Heart left ventricle (tissue), 16 donors: ENCODE results near the gene MSI2. TPM values are rescaled to one million over a fixed set of nuclear protein-coding genes. Genes with fewer than 3 reads are reported as not detected.
A peak's percentile ranks its signal among the peaks of the same experiment; 100 is the strongest.

Experiments
- ATAC-seq, 4 donors: fragments of 200-7000 bp; cut with Tn5 transposase; one replicate each; pipeline ENCODE4 v1.9.1; 2020 to 2022; ENCODE audit warnings: moderate library complexity in 4 of 4, mild to moderate bottlenecking in 3 of 4, moderate number of reproducible peaks in 1 of 4
- DNase-seq, 5 donors: peaks; one replicate each; pipeline ENCODE4 v3.0.0-alpha.2; 2020
- H3K27ac ChIP-seq, 12 donors: fragments of 200-600 bp; sonication (generic) in 4 of 12; one replicate each; pipeline versions ENCODE4 v1.5.0 to v1.8.0; 2016 to 2022; ENCODE audit warnings: mild to moderate bottlenecking in 2 of 12
- H3K27me3 ChIP-seq, 9 donors: fragments of 200-600 bp; sonication (generic) in 2 of 9; one replicate each; pipeline versions ENCODE4 v1.5.1 to v1.8.0; 2016 to 2022; ENCODE audit warnings: mild to moderate bottlenecking in 3 of 9
- H3K36me3 ChIP-seq, 9 donors: fragments of 200-600 bp; sonication (generic) in 2 of 9; one replicate each; pipeline versions ENCODE4 v1.5.0 to v1.8.0; 2018 to 2022; ENCODE audit warnings: mild to moderate bottlenecking in 2 of 9
- H3K4me1 ChIP-seq, 12 donors: fragments of 200-600 bp; sonication (generic) in 4 of 12; one replicate each; pipeline versions ENCODE4 v1.5.0 to v1.8.0; 2016 to 2022; ENCODE audit warnings: mild to moderate bottlenecking in 3 of 12
- H3K4me3 ChIP-seq, 12 donors: fragments of 200-600 bp; sonication (generic) in 4 of 12; one replicate each; pipeline versions ENCODE4 v1.5.0 to v1.8.0; 2017 to 2022; ENCODE audit warnings: mild to moderate bottlenecking in 9 of 12, moderate library complexity in 4 of 12
- H3K9me3 ChIP-seq, 12 donors: fragments of 200-600 bp; sonication (generic) in 4 of 12; one replicate each; pipeline versions ENCODE4 v1.5.0 to v1.8.0; 2016 to 2022; ENCODE audit warnings: mild to moderate bottlenecking in 1 of 12
- POLR2A ChIP-seq, 2 donors: fragments of 450-650 bp; IDR thresholded peaks; one replicate each; pipeline ENCODE4 v1.6.1; 2017; ENCODE audit warnings: antibody characterized with exemption in 2 of 2, mild to moderate bottlenecking in 2 of 2, moderate library complexity in 2 of 2
- WGBS, 4 donors: extraction: QIAGEN DNeasy Blood & Tissue Kit in 2 of 4; methylation state at CpG; one replicate each; pipeline versions ENCODE4 v1.1.5 to v1.1.7; 2013 to 2018; 5-methylcytosine and 5-hydroxymethylcytosine counted together
- intact Hi-C, 10 donors: fragments of 100-400 bp; cut with DNase I; formaldehyde crosslinking; loops; one replicate each; pipeline versions ENCODE4 v1.11.1 to v1.14.2; 2022
- polyA plus RNA-seq, 2 donors: library from polyadenylated mRNA; stranded (reverse); fragments of 200-250 nt; gene quantifications; one replicate each; pipeline ENCODE4 v1.2.3, GENCODE V29; 2013
- total RNA-seq, 9 donors: library from RNA; depleted of rRNA in 2 of 9; stranded (reverse); fragments of >200 nt in 2 of 9; fragmentation: NEBNext Ultra II Directional in 3 of 9; extraction: Animal tissue kit (Norgen Biotek cat#: 25700) in 3 of 9; gene quantifications; one replicate each; pipeline versions ENCODE4 v1.1.0 to v1.2.4, GENCODE V29; 2016 to 2023
- TF ChIP-seq, protein P1 (sequence below), 12 donors: fragments of 200-600 bp; sonication (generic) in 4 of 12; IDR thresholded peaks; one replicate each; pipeline versions ENCODE4 v1.5.0 to v1.8.0; 2018 to 2022; ENCODE audit warnings: antibody characterized with exemption in 12 of 12, mild to moderate bottlenecking in 5 of 12
- donor health status: ischemic (EF 13 %, LVEDD 7.1; RV severe dilation, severe dysfunction).
- donor health status: healthy with polysubstance abuse.
- donor health status: DM: no; HTN: yes; CAD: no.
- donor health status: DM: no; HTN: no; CAD: no.
- donor health status: ischemic (EF 25% LVEDD 6.9; RV normal size, moderate dysfunction).
- donor health status: ischemic (EF 25% LVEDD 5.7; RV mildly dilated, moderate dysfunction).
- donor health status: healthy.
- donor health status: DM: yes; HTN: yes; CAD: no.
- donor health status: ischemic (EF 35%, LVEDD 5.7; RV mildly dilated, moderate dysfunction).
- donor health status: nonischemic (EF 11% LVEDD 7.7; RV severe dilation, severe dysfunction).
- donor health status: DM: yes; HTN: yes; CAD: no.
- donor health status: PGD.
- donor health status: ischemic (EF 29% LVEDD 5.4; RV normal size, mild dysfunction).
- donor health status: nonischemic (EF 23%, LVEDD 6.1; RV moderate dilation, normal function).

The MSI2 gene
- total and polyA plus RNA-seq, 11 donors, result 35.9 to 120 (median 104) TPM

DNA sequence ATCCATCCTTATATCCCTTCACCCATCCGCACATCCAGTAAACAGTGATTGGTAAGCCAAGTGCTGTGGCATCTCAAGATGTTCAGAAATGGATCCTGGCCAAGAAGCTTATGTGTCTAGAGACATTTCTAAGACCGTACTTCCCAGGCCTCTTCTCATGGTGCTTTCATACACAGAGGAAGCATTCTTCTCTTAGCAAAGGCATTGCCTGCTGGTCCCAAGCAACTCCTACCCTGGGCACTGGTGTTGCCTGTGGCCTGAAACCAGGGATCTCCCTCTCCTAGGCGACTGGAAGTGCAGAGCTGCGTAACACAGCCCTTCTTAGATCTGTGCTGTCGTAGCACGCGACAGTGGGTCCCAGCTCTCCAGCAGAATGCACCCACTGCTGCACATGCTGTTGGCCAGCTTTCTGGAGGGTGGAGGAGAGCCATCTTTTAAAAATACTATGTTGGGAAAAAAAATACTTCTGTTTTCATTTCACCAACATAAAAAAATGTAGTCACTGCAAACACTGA, 305.9 kb downstream of the MSI2 start:
- intact Hi-C loops, result no loop called here
- Histone ChIP-seq H3K4me3 (no peak overlapping the region), H3K4me1 (peaks cover 0 to 16% (median under 1%) of the 10 kb centered on the region in 12 donors), H3K27ac (no peak overlapping the region), H3K27me3 (no peaks in the 10 kb centered on the region), H3K36me3 (no peaks in the 10 kb centered on the region), H3K9me3 (no peaks in the 10 kb centered on the region)
- TF ChIP-seq POLR2A (IDR thresholded peaks at IDR 0.05), result no peak
- TF ChIP-seq, protein P1, sequence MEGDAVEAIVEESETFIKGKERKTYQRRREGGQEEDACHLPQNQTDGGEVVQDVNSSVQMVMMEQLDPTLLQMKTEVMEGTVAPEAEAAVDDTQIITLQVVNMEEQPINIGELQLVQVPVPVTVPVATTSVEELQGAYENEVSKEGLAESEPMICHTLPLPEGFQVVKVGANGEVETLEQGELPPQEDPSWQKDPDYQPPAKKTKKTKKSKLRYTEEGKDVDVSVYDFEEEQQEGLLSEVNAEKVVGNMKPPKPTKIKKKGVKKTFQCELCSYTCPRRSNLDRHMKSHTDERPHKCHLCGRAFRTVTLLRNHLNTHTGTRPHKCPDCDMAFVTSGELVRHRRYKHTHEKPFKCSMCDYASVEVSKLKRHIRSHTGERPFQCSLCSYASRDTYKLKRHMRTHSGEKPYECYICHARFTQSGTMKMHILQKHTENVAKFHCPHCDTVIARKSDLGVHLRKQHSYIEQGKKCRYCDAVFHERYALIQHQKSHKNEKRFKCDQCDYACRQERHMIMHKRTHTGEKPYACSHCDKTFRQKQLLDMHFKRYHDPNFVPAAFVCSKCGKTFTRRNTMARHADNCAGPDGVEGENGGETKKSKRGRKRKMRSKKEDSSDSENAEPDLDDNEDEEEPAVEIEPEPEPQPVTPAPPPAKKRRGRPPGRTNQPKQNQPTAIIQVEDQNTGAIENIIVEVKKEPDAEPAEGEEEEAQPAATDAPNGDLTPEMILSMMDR (IDR thresholded peaks at IDR 0.05), result no peak
- no peak for DNase-seq
- no peak for ATAC-seq
- WGBS, 4 donors, result 84 to 92% (median 89%) methylated on average over 7 of the region's 7 CpGs

DNA sequence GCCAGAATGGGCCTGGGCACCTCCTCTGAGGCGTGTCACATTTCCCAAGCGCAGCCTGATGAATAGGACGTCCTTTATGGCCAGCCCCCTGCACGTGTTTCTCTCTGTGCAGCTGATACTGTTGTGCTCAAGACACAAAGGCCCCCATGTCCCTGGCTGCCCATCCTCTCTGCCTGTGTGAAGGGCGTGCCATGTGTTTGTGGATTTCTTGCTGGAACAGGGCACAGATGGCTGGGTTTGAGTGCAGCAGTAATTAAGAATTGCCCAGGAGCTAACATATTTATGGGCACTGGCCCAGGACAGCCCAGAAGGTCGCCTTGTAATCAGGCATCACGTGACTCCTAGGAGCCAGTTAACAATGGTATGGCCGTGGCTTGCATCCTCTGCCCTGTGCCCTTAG, 307.6 kb downstream of the MSI2 start:
- TF ChIP-seq, protein P1 (IDR thresholded peaks at IDR 0.05), result no peak
- TF ChIP-seq POLR2A (IDR thresholded peaks at IDR 0.05), result no peak

DNA sequence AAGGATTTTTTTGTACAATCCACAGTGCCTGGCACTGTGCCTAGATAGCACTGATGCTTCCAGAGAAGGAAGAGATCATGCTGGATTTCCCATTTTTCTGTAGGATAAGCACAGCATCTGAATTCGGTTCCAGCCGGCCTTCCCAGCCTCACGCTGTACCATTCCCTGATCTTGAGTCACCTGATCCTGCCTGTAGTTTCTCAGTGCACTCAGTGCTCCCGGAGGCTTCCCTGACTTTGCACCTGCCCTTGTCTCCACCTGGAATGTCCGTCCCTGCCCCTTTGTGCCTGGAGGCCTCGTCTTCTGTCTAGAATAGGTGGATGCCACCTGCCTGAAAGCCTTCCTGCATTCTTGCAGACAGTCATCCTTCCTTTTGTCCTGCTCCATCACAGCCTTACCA, 308.9 kb downstream of the MSI2 start:
- Histone ChIP-seq H3K27ac (no peak overlapping the region), H3K27me3 (no peaks in the 10 kb centered on the region), H3K36me3 (no peaks in the 10 kb centered on the region), H3K4me1 (peaks cover 0 to 13% (median 0%) of the 10 kb centered on the region in 12 donors), H3K4me3 (no peak overlapping the region), H3K9me3 (no peaks in the 10 kb centered on the region)
- DNase-seq, result no peak
- ATAC-seq, result no peak
- TF ChIP-seq, protein P1 (IDR thresholded peaks at IDR 0.05), result no peak
- intact Hi-C loops, result no loop called here
- 96 to 97% (median 97%) methylated on average over 6 of the region's 6 CpGs for WGBS, 4 donors

More for the DNA sequence above, 307.6 kb downstream of the MSI2 start:
- no peak for DNase-seq
- intact Hi-C loops, result no loop called here
- WGBS, 4 donors, result 68 to 85% (median 78%) methylated on average over 8 of the region's 8 CpGs
- no peak overlapping the region for H3K27ac ChIP-seq
- H3K4me3 ChIP-seq, result no peak overlapping the region
- no peaks in the 10 kb centered on the region for H3K36me3 ChIP-seq
- no peaks in the 10 kb centered on the region for H3K9me3 ChIP-seq
- ATAC-seq, result peak; percentile 17 to 39 (median 26)
- H3K27me3 ChIP-seq, result no peaks in the 10 kb centered on the region
- H3K4me1 ChIP-seq, result peaks cover 0 to 11% (median 0%) of the 10 kb centered on the region in 12 donors

DNA sequence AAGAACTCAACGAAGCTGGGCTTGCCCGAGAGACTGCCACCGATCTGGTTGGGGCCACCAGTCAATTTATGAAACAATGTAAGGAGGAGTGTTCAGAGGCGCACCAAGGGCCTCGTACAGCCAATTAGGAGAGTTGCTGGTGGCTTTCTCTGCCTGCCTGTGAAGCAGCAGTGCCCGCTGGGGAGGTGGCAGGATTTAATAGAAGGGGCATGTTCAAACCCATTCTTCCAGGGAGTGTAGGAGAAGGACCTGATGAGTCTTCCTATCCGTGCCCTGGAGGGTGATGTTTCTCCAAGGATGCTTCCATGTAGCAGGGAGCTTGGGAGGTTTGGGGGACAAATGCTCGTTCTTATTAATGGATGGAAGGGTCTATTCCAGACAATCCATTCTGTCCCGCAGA, 310.4 kb downstream of the MSI2 start:
- no peak overlapping the region for H3K4me3 ChIP-seq
- no peaks in the 10 kb centered on the region for H3K9me3 ChIP-seq
- no peaks in the 10 kb centered on the region for H3K36me3 ChIP-seq
- DNase-seq, result no peak
- TF ChIP-seq, protein P1 (IDR thresholded peaks at IDR 0.05), result no peak
- TF ChIP-seq POLR2A (IDR thresholded peaks at IDR 0.05), result no peak
- H3K27me3 ChIP-seq, result no peaks in the 10 kb centered on the region
- intact Hi-C loops, result no loop called here
- H3K27ac ChIP-seq, result no peak overlapping the region
- no peak for ATAC-seq
- WGBS, 4 donors, result 94 to 97% (median 97%) methylated on average over 9 of the region's 9 CpGs
- H3K4me1 ChIP-seq, result peaks cover 3 to 22% (median 12%) of the 10 kb centered on the region in 12 donors
